ENCODE results near the gene SLC22A5.

SLC22A5 gene

DNA sequence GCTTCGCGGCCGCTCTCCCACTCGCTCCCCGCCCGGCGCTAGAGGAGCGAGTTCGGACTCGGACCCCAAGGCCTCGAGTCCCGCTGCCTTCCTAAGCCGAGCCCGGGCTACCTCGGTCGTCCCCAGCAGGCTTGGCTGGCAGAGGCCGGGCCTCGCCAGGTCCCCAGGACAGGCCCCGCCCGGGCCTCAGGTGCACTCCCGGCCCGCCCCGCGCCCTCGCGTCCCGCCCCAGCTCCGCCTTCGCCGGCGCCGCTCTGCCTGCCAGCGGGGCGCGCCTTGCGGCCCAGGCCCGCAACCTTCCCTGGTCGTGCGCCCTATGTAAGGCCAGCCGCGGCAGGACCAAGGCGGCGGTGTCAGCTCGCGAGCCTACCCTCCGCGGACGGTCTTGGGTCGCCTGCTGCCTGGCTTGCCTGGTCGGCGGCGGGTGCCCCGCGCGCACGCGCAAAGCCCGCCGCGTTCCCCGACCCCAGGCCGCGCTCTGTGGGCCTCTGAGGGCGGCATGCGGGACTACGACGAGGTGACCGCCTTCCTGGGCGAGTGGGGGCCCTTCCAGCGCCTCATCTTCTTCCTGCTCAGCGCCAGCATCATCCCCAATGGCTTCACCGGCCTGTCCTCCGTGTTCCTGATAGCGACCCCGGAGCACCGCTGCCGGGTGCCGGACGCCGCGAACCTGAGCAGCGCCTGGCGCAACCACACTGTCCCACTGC, at the start of gene SLC22A5:
Gene SLC22A5, plus strand, starts transcription at position 237 of the 707 bp plus-strand sequence. Its CDS starts 263 bp downstream, at position 500.
- TF ChIP-seq, protein P1, sequence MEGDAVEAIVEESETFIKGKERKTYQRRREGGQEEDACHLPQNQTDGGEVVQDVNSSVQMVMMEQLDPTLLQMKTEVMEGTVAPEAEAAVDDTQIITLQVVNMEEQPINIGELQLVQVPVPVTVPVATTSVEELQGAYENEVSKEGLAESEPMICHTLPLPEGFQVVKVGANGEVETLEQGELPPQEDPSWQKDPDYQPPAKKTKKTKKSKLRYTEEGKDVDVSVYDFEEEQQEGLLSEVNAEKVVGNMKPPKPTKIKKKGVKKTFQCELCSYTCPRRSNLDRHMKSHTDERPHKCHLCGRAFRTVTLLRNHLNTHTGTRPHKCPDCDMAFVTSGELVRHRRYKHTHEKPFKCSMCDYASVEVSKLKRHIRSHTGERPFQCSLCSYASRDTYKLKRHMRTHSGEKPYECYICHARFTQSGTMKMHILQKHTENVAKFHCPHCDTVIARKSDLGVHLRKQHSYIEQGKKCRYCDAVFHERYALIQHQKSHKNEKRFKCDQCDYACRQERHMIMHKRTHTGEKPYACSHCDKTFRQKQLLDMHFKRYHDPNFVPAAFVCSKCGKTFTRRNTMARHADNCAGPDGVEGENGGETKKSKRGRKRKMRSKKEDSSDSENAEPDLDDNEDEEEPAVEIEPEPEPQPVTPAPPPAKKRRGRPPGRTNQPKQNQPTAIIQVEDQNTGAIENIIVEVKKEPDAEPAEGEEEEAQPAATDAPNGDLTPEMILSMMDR (IDR thresholded peaks at IDR 0.05; ENCODE audit: insufficient read depth, low read length, poor library complexity, severe bottlenecking) = no peak
- peak; percentile 85 for DNase-seq (ENCODE audit: extremely low read depth, insufficient read length)
- Histone ChIP-seq H3K27me3 (replicated peaks; ENCODE audit: control insufficient read depth, insufficient read depth, low read length) (no peaks in the 10 kb centered on the region), H3K36me3 (ENCODE audit: control insufficient read depth, insufficient read depth, low read length) (no peaks in the 10 kb centered on the region), H3K4me3 (replicated peaks; ENCODE audit: low read depth, low read length) (peak within 1 kb of the TSS; percentile 56)

DNA sequence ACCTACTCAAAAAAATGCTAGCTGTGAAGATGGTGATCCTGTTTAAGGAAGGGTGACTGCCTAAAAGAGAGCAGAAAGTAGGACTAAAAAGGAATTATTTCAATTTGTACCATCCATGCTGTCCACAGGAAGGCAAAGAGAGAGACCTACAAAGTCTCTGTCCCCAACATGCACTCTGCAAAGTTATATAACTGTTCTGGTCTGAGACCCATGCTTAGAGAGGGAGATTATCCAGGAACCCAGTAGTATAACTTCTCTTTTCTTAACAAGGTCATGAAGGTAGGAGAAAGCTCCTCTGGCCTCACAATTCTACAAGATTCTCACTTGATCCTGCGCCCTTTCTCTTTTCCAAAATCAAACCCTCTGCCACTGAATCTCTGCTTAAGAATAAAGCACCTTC, 49.5 kb upstream of the SLC22A5 start:
- no peaks in the 10 kb centered on the region for H3K36me3 ChIP-seq (ENCODE audit: control insufficient read depth, insufficient read depth, low read length)
- H3K4me3 ChIP-seq (replicated peaks; ENCODE audit: low read depth, low read length) = no peak overlapping the region
- TF ChIP-seq, protein P1 (IDR thresholded peaks at IDR 0.05; ENCODE audit: insufficient read depth, low read length, poor library complexity, severe bottlenecking) = no peak
- DNase-seq (ENCODE audit: extremely low read depth, insufficient read length) = no peak
- no peaks in the 10 kb centered on the region for H3K27me3 ChIP-seq (replicated peaks; ENCODE audit: control insufficient read depth, insufficient read depth, low read length)

DNA sequence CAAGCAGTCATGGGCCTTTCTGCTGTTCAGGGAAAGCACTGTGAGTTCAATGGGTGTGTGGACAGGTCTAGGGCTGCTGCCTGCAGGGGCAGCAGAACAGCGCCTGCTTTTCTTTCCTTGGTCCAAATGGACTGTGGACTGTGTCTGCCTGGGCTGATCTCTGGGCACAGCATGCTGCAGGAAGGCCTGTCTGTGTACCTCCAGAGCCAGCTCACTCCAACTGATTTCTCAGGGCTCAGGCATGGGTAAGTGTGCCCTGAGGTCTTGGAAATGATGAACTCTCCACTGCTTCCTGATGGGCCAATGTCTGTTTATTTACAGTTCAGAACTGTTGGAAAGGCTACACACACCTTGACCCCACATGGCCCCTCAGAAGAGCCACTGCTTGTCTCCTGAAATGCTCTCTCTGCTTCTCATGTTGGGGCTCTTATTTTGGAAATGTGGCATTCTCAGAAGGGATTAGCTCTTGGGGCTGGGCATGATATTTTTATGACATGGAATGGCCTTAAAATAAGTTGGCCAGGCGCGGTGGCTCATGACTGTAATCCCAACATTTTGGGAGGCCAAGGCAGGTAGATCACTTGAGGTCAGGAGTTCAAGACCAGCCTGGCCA, 48.3 kb upstream of the SLC22A5 start:
- Histone ChIP-seq H3K27me3 (replicated peaks; ENCODE audit: control insufficient read depth, insufficient read depth, low read length) (no peaks in the 10 kb centered on the region), H3K4me3 (replicated peaks; ENCODE audit: low read depth, low read length) (no peak overlapping the region), H3K36me3 (ENCODE audit: control insufficient read depth, insufficient read depth, low read length) (no peaks in the 10 kb centered on the region)
- TF ChIP-seq, protein P1 (IDR thresholded peaks at IDR 0.05; ENCODE audit: insufficient read depth, low read length, poor library complexity, severe bottlenecking) = no peak
- no peak for DNase-seq (ENCODE audit: extremely low read depth, insufficient read length)

DNA sequence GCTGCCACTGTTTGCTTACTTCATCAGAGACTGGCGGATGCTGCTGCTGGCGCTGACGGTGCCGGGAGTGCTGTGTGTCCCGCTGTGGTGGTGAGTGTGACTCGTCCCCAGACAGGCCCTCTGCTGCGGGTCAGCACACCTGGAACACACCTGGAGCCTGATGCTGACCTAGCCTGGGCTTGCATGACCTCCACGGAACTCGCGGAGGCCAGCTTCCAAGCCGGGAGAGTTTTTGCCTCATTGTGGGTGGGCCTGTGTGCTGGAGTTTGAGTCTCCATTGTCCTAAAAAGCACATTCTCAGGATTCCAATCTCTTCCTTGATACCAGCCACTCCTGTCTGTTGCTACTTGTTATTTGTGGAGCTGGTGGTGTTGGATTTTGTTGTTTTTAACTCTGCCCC, 47.2 kb upstream of the SLC22A5 start:
- Histone ChIP-seq H3K36me3 (ENCODE audit: control insufficient read depth, insufficient read depth, low read length) (no peaks in the 10 kb centered on the region), H3K4me3 (replicated peaks; ENCODE audit: low read depth, low read length) (no peak overlapping the region), H3K27me3 (replicated peaks; ENCODE audit: control insufficient read depth, insufficient read depth, low read length) (no peaks in the 10 kb centered on the region)
- TF ChIP-seq, protein P1 (IDR thresholded peaks at IDR 0.05; ENCODE audit: insufficient read depth, low read length, poor library complexity, severe bottlenecking) = no peak
- no peak for DNase-seq (ENCODE audit: extremely low read depth, insufficient read length)

DNA sequence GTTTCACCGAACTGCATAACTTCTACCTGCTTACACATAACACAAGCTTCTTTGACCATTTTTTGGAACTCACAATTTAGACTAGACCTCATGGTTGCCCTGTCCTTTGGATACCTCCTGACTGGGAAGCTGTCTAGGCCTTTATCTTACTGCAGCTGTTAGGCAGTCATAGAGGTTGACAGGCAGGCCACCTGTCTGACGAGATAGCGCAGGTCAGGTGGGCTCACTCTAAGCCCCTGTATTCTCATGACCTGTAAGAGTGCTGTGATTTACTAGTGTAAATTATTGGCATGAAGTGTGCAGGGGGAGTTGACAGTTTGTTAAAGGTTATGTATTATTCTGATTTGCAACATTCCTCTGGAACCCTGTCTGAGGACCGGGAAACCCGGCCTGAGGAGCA, 46.3 kb upstream of the SLC22A5 start:
- TF ChIP-seq, protein P1 (IDR thresholded peaks at IDR 0.05; ENCODE audit: insufficient read depth, low read length, poor library complexity, severe bottlenecking) = no peak

More for the DNA sequence above, 46.3 kb upstream of the SLC22A5 start:
- no peaks in the 10 kb centered on the region for H3K36me3 ChIP-seq (ENCODE audit: control insufficient read depth, insufficient read depth, low read length)
- no peak overlapping the region for H3K4me3 ChIP-seq (replicated peaks; ENCODE audit: low read depth, low read length)
- DNase-seq (ENCODE audit: extremely low read depth, insufficient read length) = no peak
- no peaks in the 10 kb centered on the region for H3K27me3 ChIP-seq (replicated peaks; ENCODE audit: control insufficient read depth, insufficient read depth, low read length)
